Stimulated activated naive CD4-positive, alpha-beta T cell treated with Interleukin-2 at 50 U/mL for 16 hours (primary cell): ENCODE measurements around the gene CLIC5.

Experiments used
- DNase-seq: peaks from one replicate; lab custom pipeline; 2025; lab: John Stamatoyannopoulos, UW

The CLIC5 gene

GRCh38 chr6:46015119-46015968 is at the start of gene CLIC5:
CLIC5 (minus strand) TSS chr6:46015860; CDS start chr6:46015542, 318 bp downstream.
- peak; percentile 12 for DNase-seq

- no peak for DNase-seq
Observed at GRCh38 chr6:46062991-46063390, 47.3 kb upstream of the CLIC5 start.

GRCh38 chr6:46062312-46062711 is 46.7 kb upstream of the CLIC5 start:
- DNase-seq, result no peak

GRCh38 chr6:46061497-46061896 is 45.8 kb upstream of the CLIC5 start:
- DNase-seq, result no peak

GRCh38 chr6:46059608-46060007 is 43.9 kb upstream of the CLIC5 start:
- no peak for DNase-seq

- DNase-seq, result no peak
Observed at GRCh38 chr6:46058951-46059350, 43.3 kb upstream of the CLIC5 start.

- DNase-seq, result no peak
Observed at GRCh38 chr6:46057792-46058191, 42.1 kb upstream of the CLIC5 start.

GRCh38 chr6:46056906-46057529 is 41.4 kb upstream of the CLIC5 start:
- no peak for DNase-seq

GRCh38 chr6:46054516-46054915 is 38.9 kb upstream of the CLIC5 start:
- no peak for DNase-seq

GRCh38 chr6:46053039-46053933 is 37.6 kb upstream of the CLIC5 start:
- DNase-seq, result no peak

- no peak for DNase-seq
Observed at GRCh38 chr6:46052479-46052878, 36.8 kb upstream of the CLIC5 start.

GRCh38 chr6:46051962-46052361 is 36.3 kb upstream of the CLIC5 start:
- DNase-seq, result no peak

- DNase-seq, result no peak
Observed at GRCh38 chr6:46050845-46051405, 35.3 kb upstream of the CLIC5 start.

GRCh38 chr6:46048646-46049297 is 33.1 kb upstream of the CLIC5 start:
- DNase-seq, result no peak

- no peak for DNase-seq
Observed at GRCh38 chr6:46046558-46047174, 31.0 kb upstream of the CLIC5 start.

GRCh38 chr6:46044881-46045617 is 29.4 kb upstream of the CLIC5 start:
- no peak for DNase-seq

- no peak for DNase-seq
Observed at GRCh38 chr6:46042355-46042999, 26.8 kb upstream of the CLIC5 start.

GRCh38 chr6:46040288-46040687 is 24.6 kb upstream of the CLIC5 start:
- no peak for DNase-seq

- DNase-seq, result no peak
Observed at GRCh38 chr6:46039646-46040045, 24.0 kb upstream of the CLIC5 start.

GRCh38 chr6:46036911-46037310 is 21.3 kb upstream of the CLIC5 start:
- no peak for DNase-seq
